Testis (tissue), 3 donors: ENCODE measurements around the gene TNFAIP8L2. TPM values are rescaled to one million over a fixed set of nuclear protein-coding genes. Genes with fewer than 3 reads are reported as not detected.
"Not testable (repeated sequence)": the region's sequence is repeated elsewhere in the genome, so short reads cannot be mapped to it uniquely, and the experiment has no call there.

Source experiments
- DNase-seq: peaks from one replicate; pipeline ENCODE4 v3.0.0-alpha.2; 2019
- H3K27ac ChIP-seq, 2 donors: fragments of 200-600 bp; sonication (generic); one replicate each; pipeline ENCODE4 v1.5.1; 2019
- H3K27me3 ChIP-seq: fragments of 200-600 bp; sonication (generic); one replicate; pipeline ENCODE4 v1.5.1; 2019
- H3K36me3 ChIP-seq: fragments of 200-600 bp; sonication (generic); one replicate; pipeline ENCODE4 v1.5.1; 2017; ENCODE audit warnings: low read depth; ENCODE audit errors: missing control alignments
- H3K4me1 ChIP-seq: fragments of 200-600 bp; sonication (generic); one replicate; pipeline ENCODE4 v1.5.1; 2019
- H3K4me3 ChIP-seq, 2 donors: fragments of 200-600 bp; sonication (generic); one replicate each; pipeline ENCODE4 v1.5.1; 2017 to 2019
- H3K9me3 ChIP-seq: fragments of 200-600 bp; sonication (generic); one replicate; pipeline ENCODE4 v1.5.1; 2017
- POLR2A ChIP-seq: fragments of 450-650 bp; IDR thresholded peaks from one replicate; pipeline ENCODE4 v1.6.1; 2017; ENCODE audit warnings: antibody characterized with exemption, mild to moderate bottlenecking, moderate library complexity
- WGBS, 2 donors: methylation state at CpG; one replicate each; pipeline ENCODE4 v1.1.5; 2018; 5-methylcytosine and 5-hydroxymethylcytosine counted together
- intact Hi-C: fragments of 100-400 bp; cut with DNase I; formaldehyde crosslinking; loops from one replicate; pipeline ENCODE4 v1.15.1; 2023; ENCODE audit warnings: low total_unique reads
- polyA plus RNA-seq: library from polyadenylated mRNA; stranded (reverse); fragments of 350-450 nt; fragmentation: Illumina TruSeq; extraction: RNeasy Lipid Tissue Mini Kit (QIAGEN cat#74804); gene quantifications from one replicate; pipeline ENCODE4 v1.2.3, GENCODE V29; 2014; ENCODE audit warnings: low read depth, low replicate concordance; ENCODE audit not compliant: insufficient read depth
- total RNA-seq, 2 donors: library from RNA; depleted of rRNA; stranded (reverse); fragments of >200 nt; gene quantifications; one replicate each; pipeline ENCODE4 v1.2.3, GENCODE V29; 2016
- TF ChIP-seq, protein P1 (sequence below), 3 experiments: fragments of 450-650 bp in 2 of 3; fragments of 200-600 bp in 1 of 3; sonication (generic) in 1 of 3; IDR thresholded peaks; one replicate each; pipeline ENCODE4 v1.5.1; 2016 to 2019; ENCODE audit warnings: antibody characterized with exemption in 3 of 3, mild to moderate bottlenecking in 2 of 3, moderate library complexity in 1 of 3

Gene TNFAIP8L2
- total and polyA plus RNA-seq, 3 donors from 2014 or later: 0.55 to 2.1 (median 0.99) TPM

DNA sequence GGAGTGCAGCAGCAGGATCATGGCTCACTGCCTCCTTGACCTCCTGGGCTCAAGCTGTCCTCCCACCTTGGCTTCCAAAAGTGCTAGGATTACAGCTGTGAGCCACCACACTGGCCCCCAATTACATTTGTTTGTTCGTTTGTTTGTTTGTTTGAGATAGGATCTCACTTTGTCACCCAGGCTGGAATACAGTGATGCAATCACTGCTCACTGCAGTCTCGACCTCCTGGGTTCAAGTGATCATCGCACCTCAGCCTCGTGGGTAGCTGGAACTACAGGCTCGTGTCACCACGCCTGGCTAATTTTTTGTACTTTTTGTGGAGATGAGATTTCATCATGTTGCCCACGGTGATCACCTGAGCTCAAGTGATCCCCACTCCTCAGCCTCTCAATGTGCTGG is 35.6 kb downstream of the TNFAIP8L2 start:
- H3K36me3 ChIP-seq: no peaks in the 10 kb centered on the region
- no peaks in the 10 kb centered on the region for H3K27me3 ChIP-seq
- no peaks in the 10 kb centered on the region for H3K9me3 ChIP-seq
- WGBS, 2 donors: 74 to 86% methylated on average over 7 of the region's 7 CpGs
- intact Hi-C loops: loop anchor here (5.0 kb wide), 1 partner anchor 155 kb away; the partner anchor contains the start of gene RFX5
- H3K27ac ChIP-seq: no peak overlapping the region
- DNase-seq: no peak
- H3K4me3 ChIP-seq: no peak overlapping the region
- TF ChIP-seq, protein P1, sequence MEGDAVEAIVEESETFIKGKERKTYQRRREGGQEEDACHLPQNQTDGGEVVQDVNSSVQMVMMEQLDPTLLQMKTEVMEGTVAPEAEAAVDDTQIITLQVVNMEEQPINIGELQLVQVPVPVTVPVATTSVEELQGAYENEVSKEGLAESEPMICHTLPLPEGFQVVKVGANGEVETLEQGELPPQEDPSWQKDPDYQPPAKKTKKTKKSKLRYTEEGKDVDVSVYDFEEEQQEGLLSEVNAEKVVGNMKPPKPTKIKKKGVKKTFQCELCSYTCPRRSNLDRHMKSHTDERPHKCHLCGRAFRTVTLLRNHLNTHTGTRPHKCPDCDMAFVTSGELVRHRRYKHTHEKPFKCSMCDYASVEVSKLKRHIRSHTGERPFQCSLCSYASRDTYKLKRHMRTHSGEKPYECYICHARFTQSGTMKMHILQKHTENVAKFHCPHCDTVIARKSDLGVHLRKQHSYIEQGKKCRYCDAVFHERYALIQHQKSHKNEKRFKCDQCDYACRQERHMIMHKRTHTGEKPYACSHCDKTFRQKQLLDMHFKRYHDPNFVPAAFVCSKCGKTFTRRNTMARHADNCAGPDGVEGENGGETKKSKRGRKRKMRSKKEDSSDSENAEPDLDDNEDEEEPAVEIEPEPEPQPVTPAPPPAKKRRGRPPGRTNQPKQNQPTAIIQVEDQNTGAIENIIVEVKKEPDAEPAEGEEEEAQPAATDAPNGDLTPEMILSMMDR (IDR thresholded peaks at IDR 0.05): no peak
- TF ChIP-seq POLR2A: no peak
- H3K4me1 ChIP-seq: peaks cover 25% of the 10 kb centered on the region

DNA sequence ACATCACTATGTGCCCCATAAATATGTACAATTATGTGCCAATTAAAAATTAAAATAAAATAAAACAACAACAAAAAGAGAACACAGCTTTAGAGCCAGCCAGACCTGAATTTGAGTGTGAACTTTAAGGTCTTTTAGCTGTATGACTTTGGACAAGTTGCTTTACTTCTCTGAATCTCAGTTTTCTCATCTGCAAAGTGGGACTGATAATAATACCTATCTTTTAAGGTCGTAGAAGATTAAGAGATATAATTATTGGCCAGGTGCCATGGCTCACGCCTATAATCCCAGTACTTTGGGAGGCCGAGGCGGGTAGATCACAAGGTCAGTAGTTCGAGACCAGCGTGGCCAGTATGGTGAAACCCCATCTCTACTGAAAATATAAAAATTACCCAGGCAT is 36.9 kb downstream of the TNFAIP8L2 start:
- intact Hi-C loops: loop anchor here (5.0 kb wide), 1 partner anchor 154 kb away; the partner anchor contains the start of gene RFX5
- WGBS, 2 donors: 74 to 76% methylated on average over 6 of the region's 6 CpGs

DNA sequence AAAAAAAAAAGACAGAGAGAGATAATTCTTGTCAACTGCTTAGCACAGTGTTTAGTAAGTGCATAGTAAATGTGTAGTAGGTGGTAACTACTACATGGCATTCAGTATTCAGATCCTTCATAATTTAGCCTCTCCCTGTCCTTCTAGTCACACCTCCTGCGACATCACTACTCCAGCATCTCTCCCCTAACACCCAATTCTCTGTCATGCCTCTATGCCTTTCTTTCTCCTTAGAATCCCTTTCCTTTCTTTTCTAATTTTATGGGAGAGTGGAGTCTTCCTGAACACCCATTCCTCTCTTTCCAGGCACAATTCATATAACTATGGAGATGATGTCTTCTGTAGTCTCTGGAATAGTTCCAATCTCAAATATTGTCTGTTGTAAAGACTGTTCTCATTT is 37.4 kb downstream of the TNFAIP8L2 start:
- H3K27me3 ChIP-seq: no peaks in the 10 kb centered on the region
- H3K4me1 ChIP-seq: peaks cover 22% of the 10 kb centered on the region
- TF ChIP-seq, protein P1 (IDR thresholded peaks at IDR 0.05): no peak
- TF ChIP-seq POLR2A: no peak
- intact Hi-C loops: loop anchor here (5.0 kb wide), 1 partner anchor 153 kb away; the partner anchor contains the start of gene RFX5
- no peaks in the 10 kb centered on the region for H3K9me3 ChIP-seq
- 78 to 85% methylated on average over 1 of the region's 1 CpG for WGBS, 2 donors
- no peak overlapping the region for H3K27ac ChIP-seq
- H3K36me3 ChIP-seq: no peaks in the 10 kb centered on the region
- H3K4me3 ChIP-seq: no peak overlapping the region
- no peak for DNase-seq

More for the DNA sequence above, 36.9 kb downstream of the TNFAIP8L2 start:
- TF ChIP-seq POLR2A: no peak
- TF ChIP-seq, protein P1 (IDR thresholded peaks at IDR 0.05): no peak
- Histone ChIP-seq H3K4me3 (no peak overlapping the region), H3K27me3 (no peaks in the 10 kb centered on the region), H3K36me3 (no peaks in the 10 kb centered on the region), H3K4me1 (peaks cover 27% of the 10 kb centered on the region), H3K9me3 (no peaks in the 10 kb centered on the region), H3K27ac (no peak overlapping the region)
- DNase-seq: no peak

DNA sequence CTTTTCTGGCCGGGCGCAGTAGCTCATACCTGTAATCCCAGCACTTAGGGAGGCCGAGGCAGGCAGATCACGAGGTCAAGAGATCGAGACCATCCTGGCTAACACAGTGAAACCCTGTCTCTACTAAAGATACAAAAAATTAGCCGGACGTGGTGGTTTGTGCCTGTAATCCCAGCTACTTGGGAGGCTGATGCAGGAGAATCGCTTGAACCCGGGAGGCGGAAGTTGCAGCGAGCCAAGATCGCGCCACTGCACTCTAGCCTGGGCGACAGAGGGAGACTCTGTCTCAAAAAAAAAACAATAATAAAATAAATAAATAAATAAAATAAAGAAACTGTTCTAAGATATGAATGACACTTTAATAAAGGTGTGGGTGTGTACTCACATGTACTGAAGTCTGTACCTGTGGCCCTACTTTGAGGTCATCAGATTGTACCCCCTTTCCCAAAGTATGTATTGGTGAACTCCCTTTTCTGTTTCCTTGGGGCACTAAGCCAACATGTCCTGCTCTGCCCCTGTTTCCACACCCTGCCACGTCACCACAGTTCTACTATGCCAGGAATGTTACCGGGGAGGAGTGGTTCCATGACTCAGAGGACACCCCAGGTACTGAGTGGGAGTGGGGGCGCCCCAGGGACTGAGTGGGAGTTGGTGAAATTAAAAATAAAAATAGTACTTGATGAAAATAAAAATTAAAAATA is 38.6 kb downstream of the TNFAIP8L2 start:
- 82 to 83% methylated on average over 17 of the region's 17 CpGs for WGBS, 2 donors
- not testable (repeated sequence) for H3K27ac ChIP-seq, H3K36me3 ChIP-seq, H3K9me3 ChIP-seq, H3K4me3 ChIP-seq, H3K27me3 ChIP-seq
- peaks cover 20% of the 10 kb centered on the region for H3K4me1 ChIP-seq
- DNase-seq: peak; percentile 32
- intact Hi-C loops: loop anchor here (5.0 kb wide), 1 partner anchor 152 kb away; the partner anchor contains the start of gene RFX5

DNA sequence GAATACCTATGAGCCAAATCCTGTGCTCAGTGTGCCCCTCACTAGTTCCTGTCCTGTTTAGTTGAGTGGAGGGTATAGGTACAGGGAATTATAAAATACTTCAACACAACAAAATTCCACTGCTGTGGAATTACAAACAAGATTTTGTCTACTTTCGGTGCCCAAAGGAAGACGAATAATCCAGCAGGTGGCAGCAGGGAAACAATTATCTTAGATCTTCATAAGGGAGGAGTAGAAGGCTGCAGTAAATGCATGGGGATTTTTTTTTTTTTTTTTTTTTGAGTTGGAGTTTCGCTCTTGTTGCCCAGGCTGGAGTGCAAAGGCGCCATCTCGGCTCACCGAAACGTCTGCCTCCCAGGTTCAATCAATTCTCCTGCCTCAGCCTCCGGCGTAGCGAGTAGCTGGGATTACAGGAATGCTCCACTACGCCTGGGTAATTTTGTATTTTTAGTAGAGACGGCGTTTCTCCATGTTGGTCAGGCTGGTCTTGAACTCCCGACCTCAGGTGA is 39.9 kb downstream of the TNFAIP8L2 start:
- H3K27ac ChIP-seq: peak overlapping the region in 1 of 2 donors; percentile 80
- peak overlapping the region; percentile 77 to 96 for H3K4me3 ChIP-seq
- H3K27me3 ChIP-seq: no peaks in the 10 kb centered on the region
- intact Hi-C loops: no loop called here
- peak; percentile 89 for DNase-seq
- H3K4me1 ChIP-seq: peaks cover 25% of the 10 kb centered on the region
- H3K36me3 ChIP-seq: no peaks in the 10 kb centered on the region
- 21 to 25% methylated on average over 14 of the region's 14 CpGs for WGBS, 2 donors
- TF ChIP-seq, protein P1 (IDR thresholded peaks at IDR 0.05): peak; percentile 53 to 78 (median 54)
- TF ChIP-seq POLR2A: no peak
- no peaks in the 10 kb centered on the region for H3K9me3 ChIP-seq
